ENCODE data around the gene PIGM. TPM values are rescaled to one million over a fixed set of nuclear protein-coding genes. Genes with fewer than 3 reads are reported as not detected.
A peak's percentile ranks its signal among the peaks of the same experiment; 100 is the strongest.

The PIGM gene
- total RNA-seq, result 10 to 100 TPM in 4 of 8 experiments, 1 to 10 TPM in 4; 5.5 to 12.3 (median 10.3) TPM

- Histone ChIP-seq H3K4me1 (replicated peaks in 1 of 2) (peaks cover 10 to 34% of the 10 kb centered on the region in 2 donors), H3K27ac (peak within 1 kb of the TSS; percentile 55 to 61), H3K4me3 (peak within 1 kb of the TSS; percentile 47 to 80 (median 61))
- in situ Hi-C loops (cut with MboI; ENCODE audit: low pct_unique_long_range_greater_than_20kb in 2 of 9, low sequenced_read_pairs in 9 of 9, unreplicated experiment in 9 of 9), result no loop called here
- ATAC-seq (replicated peaks in 6 of 8), result peak; percentile 90 to 96 (median 95)
- 0 to 20% (median 0%) methylated on average over 1 to 28 of the region's 60 CpGs; no CpG with 5 or more reads in 2 of the 10 experiments for WGBS, 10 experiments
Observed at GRCh38 chr1:160031365-160032164, at the start of gene PIGM. Gene PIGM (minus strand): TSS chr1:160031990. CDS start chr1:160031739, 251 bp downstream.

- H3K27ac ChIP-seq, result no peak within 1 kb of the TSS
- in situ Hi-C loops (cut with MboI; ENCODE audit: low pct_unique_long_range_greater_than_20kb in 2 of 9, low sequenced_read_pairs in 9 of 9, unreplicated experiment in 9 of 9), result loop anchor here in 3 of 9 experiments (25.0 kb wide), 3 partner anchors 131 to 281 kb away; partner anchors contain the start of genes IGSF9 (in 2 of the 3), TAGLN2 (in 2 of the 3), NHLH1 (in 1 of the 3) and PEA15 (in 1 of the 3)
- H3K4me3 ChIP-seq, result peak within 1 kb of the TSS; percentile 14 to 35 (median 29)
- ATAC-seq (replicated peaks in 6 of 8), result peak in 5 of 8 experiments; percentile 95 to 98 (median 96)
- WGBS, 10 experiments, result 0 to 35% (median 19%) methylated on average over 2 to 7 of the region's 14 CpGs; no CpG with 5 or more reads in 3 of the 10 experiments
- H3K4me1 ChIP-seq (replicated peaks in 1 of 2), result peaks cover 17 to 19% of the 10 kb centered on the region in 2 donors
Observed at GRCh38 chr1:160081261-160081936, 49.6 kb upstream of the PIGM start, which contains the start of gene KCNJ9. Gene KCNJ9 (plus strand): TSS chr1:160081538. CDS start chr1:160084031, 2,493 bp downstream.

- in situ Hi-C loops (cut with MboI; ENCODE audit: low pct_unique_long_range_greater_than_20kb in 2 of 9, low sequenced_read_pairs in 9 of 9, unreplicated experiment in 9 of 9), result loop anchor here in 3 of 9 experiments (25.0 kb wide), 3 partner anchors 132 to 282 kb away; partner anchors contain the start of genes IGSF9 (in 2 of the 3), TAGLN2 (in 2 of the 3), NHLH1 (in 1 of the 3) and PEA15 (in 1 of the 3)
- Histone ChIP-seq H3K27ac (no peak overlapping the region), H3K4me3 (peak overlapping the region in 1 of 5 donors; percentile 33), H3K4me1 (replicated peaks in 1 of 2) (peaks cover 14 to 15% of the 10 kb centered on the region in 2 donors)
- no peak for ATAC-seq (replicated peaks in 6 of 8)
- 0 to 76% (median 48%) methylated on average over 2 to 6 of the region's 6 CpGs for WGBS, 10 experiments
Observed at GRCh38 chr1:160080381-160081100, 48.8 kb upstream of the PIGM start.

GRCh38 chr1:160079448-160079847 is 47.7 kb upstream of the PIGM start:
- ATAC-seq (replicated peaks in 6 of 8), result no peak
- 28 to 75% (median 54%) methylated on average over 3 to 4 of the region's 4 CpGs; no CpG with 5 or more reads in 2 of the 10 experiments for WGBS, 10 experiments
- no peak overlapping the region for H3K4me3 ChIP-seq
- H3K27ac ChIP-seq, result no peak overlapping the region
- peaks cover 14 to 15% of the 10 kb centered on the region in 2 donors for H3K4me1 ChIP-seq (replicated peaks in 1 of 2)
- in situ Hi-C loops (cut with MboI; ENCODE audit: low pct_unique_long_range_greater_than_20kb in 2 of 9, low sequenced_read_pairs in 9 of 9, unreplicated experiment in 9 of 9), result loop anchor here in 4 of 9 experiments (10.0 to 25.0 kb wide), 4 partner anchors 133 to 283 kb away; partner anchors contain the start of genes IGSF9 (in 2 of the 4), TAGLN2 (in 2 of the 4), NHLH1 (in 1 of the 4) and PEA15 (in 1 of the 4)

- WGBS, 10 experiments, result 0 to 40% (median 15%) methylated on average over 1 to 7 of the region's 8 CpGs; no CpG with 5 or more reads in 1 of the 10 experiments
- Histone ChIP-seq H3K27ac (no peak overlapping the region), H3K4me3 (no peak overlapping the region), H3K4me1 (replicated peaks in 1 of 2) (peaks cover 14 to 15% of the 10 kb centered on the region in 2 donors)
- in situ Hi-C loops (cut with MboI; ENCODE audit: low pct_unique_long_range_greater_than_20kb in 2 of 9, low sequenced_read_pairs in 9 of 9, unreplicated experiment in 9 of 9), result loop anchor here in 4 of 9 experiments (10.0 to 25.0 kb wide), 4 partner anchors 134 to 284 kb away; partner anchors contain the start of genes IGSF9 (in 2 of the 4), TAGLN2 (in 2 of the 4), NHLH1 (in 1 of the 4) and PEA15 (in 1 of the 4)
- peak in 3 of 8 experiments; percentile 77 to 93 (median 92) for ATAC-seq (replicated peaks in 6 of 8)
Observed at GRCh38 chr1:160078512-160079195, 46.9 kb upstream of the PIGM start.

- in situ Hi-C loops (cut with MboI; ENCODE audit: low pct_unique_long_range_greater_than_20kb in 2 of 9, low sequenced_read_pairs in 9 of 9, unreplicated experiment in 9 of 9), result loop anchor here in 4 of 9 experiments (10.0 to 25.0 kb wide), 4 partner anchors 135 to 285 kb away; partner anchors contain the start of genes IGSF9 (in 2 of the 4), TAGLN2 (in 2 of the 4), NHLH1 (in 1 of the 4) and PEA15 (in 1 of the 4)
- H3K4me1 ChIP-seq (replicated peaks in 1 of 2), result peaks cover 14 to 15% of the 10 kb centered on the region in 2 donors
- no peak overlapping the region for H3K4me3 ChIP-seq
- ATAC-seq (replicated peaks in 6 of 8), result no peak
- no peak overlapping the region for H3K27ac ChIP-seq
Observed at GRCh38 chr1:160077486-160077885, 45.7 kb upstream of the PIGM start.

GRCh38 chr1:160076295-160076694 is 44.5 kb upstream of the PIGM start:
- peaks cover 7 to 8% of the 10 kb centered on the region in 2 donors for H3K4me1 ChIP-seq (replicated peaks in 1 of 2)
- no peak overlapping the region for H3K27ac ChIP-seq
- no peak for ATAC-seq (replicated peaks in 6 of 8)
- in situ Hi-C loops (cut with MboI; ENCODE audit: low pct_unique_long_range_greater_than_20kb in 2 of 9, low sequenced_read_pairs in 9 of 9, unreplicated experiment in 9 of 9), result loop anchor here in 4 of 9 experiments (10.0 to 25.0 kb wide), 4 partner anchors 136 to 286 kb away; partner anchors contain the start of genes IGSF9 (in 2 of the 4), TAGLN2 (in 2 of the 4), NHLH1 (in 1 of the 4) and PEA15 (in 1 of the 4)
- WGBS, 10 experiments, result 50 to 100% (median 76%) methylated on average over 1 to 3 of the region's 3 CpGs; no CpG with 5 or more reads in 3 of the 10 experiments
- H3K4me3 ChIP-seq, result no peak overlapping the region

GRCh38 chr1:160075836-160076235 is 44.0 kb upstream of the PIGM start:
- 0 to 61% (median 40%) methylated on average over 1 to 2 of the region's 2 CpGs; no CpG with 5 or more reads in 1 of the 10 experiments for WGBS, 10 experiments
- in situ Hi-C loops (cut with MboI; ENCODE audit: low pct_unique_long_range_greater_than_20kb in 2 of 9, low sequenced_read_pairs in 9 of 9, unreplicated experiment in 9 of 9), result loop anchor here in 4 of 9 experiments (10.0 to 25.0 kb wide), 4 partner anchors 136 to 286 kb away; partner anchors contain the start of genes IGSF9 (in 2 of the 4), TAGLN2 (in 2 of the 4), NHLH1 (in 1 of the 4) and PEA15 (in 1 of the 4)
- no peak for ATAC-seq (replicated peaks in 6 of 8)

GRCh38 chr1:160074865-160075264 is 43.1 kb upstream of the PIGM start:
- no peak for ATAC-seq (replicated peaks in 6 of 8)
- 11 to 69% (median 50%) methylated on average over 1 to 4 of the region's 4 CpGs for WGBS, 10 experiments
- H3K27ac ChIP-seq, result no peak overlapping the region
- in situ Hi-C loops (cut with MboI; ENCODE audit: low pct_unique_long_range_greater_than_20kb in 2 of 9, low sequenced_read_pairs in 9 of 9, unreplicated experiment in 9 of 9), result loop anchor here in 4 of 9 experiments (10.0 to 25.0 kb wide), 4 partner anchors 137 to 287 kb away; partner anchors contain the start of genes IGSF9 (in 2 of the 4), TAGLN2 (in 2 of the 4), NHLH1 (in 1 of the 4) and PEA15 (in 1 of the 4)
- H3K4me3 ChIP-seq, result no peak overlapping the region
- peaks cover 0 to 3% of the 10 kb centered on the region in 2 donors for H3K4me1 ChIP-seq (replicated peaks in 1 of 2)

More at GRCh38 chr1:160075836-160076235, 44.0 kb upstream of the PIGM start:
- Histone ChIP-seq H3K4me1 (replicated peaks in 1 of 2) (peaks cover 4 to 5% of the 10 kb centered on the region in 2 donors), H3K27ac (no peak overlapping the region), H3K4me3 (no peak overlapping the region)

GRCh38 chr1:160071289-160071688 is 39.5 kb upstream of the PIGM start:
- Histone ChIP-seq H3K4me3 (no peak overlapping the region), H3K27ac (no peak overlapping the region), H3K4me1 (replicated peaks in 1 of 2) (peaks cover 6 to 7% of the 10 kb centered on the region in 2 donors)
- ATAC-seq (replicated peaks in 6 of 8), result no peak
- 47 to 93% (median 73%) methylated on average over 2 to 5 of the region's 5 CpGs for WGBS, 10 experiments
- in situ Hi-C loops (cut with MboI; ENCODE audit: low pct_unique_long_range_greater_than_20kb in 2 of 9, low sequenced_read_pairs in 9 of 9, unreplicated experiment in 9 of 9), result loop anchor here in 1 of 9 experiments (10.0 kb wide), 1 partner anchor 136 kb away; no protein-coding TSS in a partner anchor
